VCaP (cell line): ENCODE data around the gene TMEM50B.
"Not testable (repeated sequence)": the region's sequence is repeated elsewhere in the genome, so short reads cannot be mapped to it uniquely, and the experiment has no call there.

ENCODE experiments used
- H3K27ac ChIP-seq: fragments of 450-650 bp; 2 replicates; pipeline ENCODE4 v1.5.1; 2017
- CTCF ChIP-seq: fragments of 450-650 bp; conservative IDR thresholded peaks from 2 replicates; pipeline ENCODE4 v1.5.1; 2017; ENCODE audit warnings: mild to moderate bottlenecking, moderate library complexity

Gene TMEM50B

GRCh38 chr21:33510826-33511225 lies 31.1 kb upstream of the TMEM50B start:
- TF ChIP-seq CTCF = no peak
- no peak overlapping the region for H3K27ac ChIP-seq

- not testable (repeated sequence) for H3K27ac ChIP-seq
These were observed 27.2 kb upstream of the TMEM50B start for GRCh38 chr21:33507003-33507402.

- no peak overlapping the region for H3K27ac ChIP-seq
- TF ChIP-seq CTCF = no peak
These were observed 26.1 kb upstream of the TMEM50B start for GRCh38 chr21:33505833-33506232.

- H3K27ac ChIP-seq = no peak overlapping the region
- TF ChIP-seq CTCF = no peak
These were observed 16.6 kb upstream of the TMEM50B start for GRCh38 chr21:33496345-33496744.

GRCh38 chr21:33495743-33496142 lies 16.0 kb upstream of the TMEM50B start:
- TF ChIP-seq CTCF = no peak
- H3K27ac ChIP-seq = no peak overlapping the region

GRCh38 chr21:33493756-33494155 lies 14.0 kb upstream of the TMEM50B start:
- TF ChIP-seq CTCF = no peak

GRCh38 chr21:33492571-33492970 lies 12.8 kb upstream of the TMEM50B start:
- TF ChIP-seq CTCF = no peak
- peak overlapping the region; percentile 74 for H3K27ac ChIP-seq

More at GRCh38 chr21:33493756-33494155, 14.0 kb upstream of the TMEM50B start:
- no peak overlapping the region for H3K27ac ChIP-seq

GRCh38 chr21:33491373-33492102 lies 11.8 kb upstream of the TMEM50B start, which contains the start of gene DNAJC28:
Gene DNAJC28 (minus strand): TSS chr21:33491716. CDS start chr21:33489393, 2,323 bp downstream.
- no peak for TF ChIP-seq CTCF
- H3K27ac ChIP-seq = peak within 1 kb of the TSS; percentile 74
